ENCODE data around the gene CELSR1.

The CELSR1 gene

GRCh38 chr22:46456818-46457163 lies 80.6 kb downstream of the CELSR1 start:
- no peak for DNase-seq

DNA sequence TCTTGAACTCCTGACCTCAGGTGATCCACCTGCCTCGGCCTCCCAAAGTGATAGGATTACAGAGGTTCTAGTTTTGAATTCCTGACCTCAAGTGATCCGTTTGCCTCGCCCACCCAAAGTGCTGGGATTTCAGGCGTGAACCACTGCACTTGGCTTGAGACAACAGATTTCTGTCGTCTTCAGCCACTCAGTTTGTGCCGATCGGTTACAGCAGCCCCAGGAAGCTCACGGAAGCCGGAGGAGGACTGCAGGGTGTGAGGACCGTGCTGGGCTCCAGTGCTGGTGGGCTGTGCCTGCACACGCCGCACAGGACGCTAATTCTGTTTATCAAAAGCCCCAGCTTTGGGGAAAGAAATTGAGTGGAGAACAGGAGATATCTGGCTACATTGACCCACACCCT lies 82.0 kb downstream of the CELSR1 start:
- DNase-seq = no peak

DNA sequence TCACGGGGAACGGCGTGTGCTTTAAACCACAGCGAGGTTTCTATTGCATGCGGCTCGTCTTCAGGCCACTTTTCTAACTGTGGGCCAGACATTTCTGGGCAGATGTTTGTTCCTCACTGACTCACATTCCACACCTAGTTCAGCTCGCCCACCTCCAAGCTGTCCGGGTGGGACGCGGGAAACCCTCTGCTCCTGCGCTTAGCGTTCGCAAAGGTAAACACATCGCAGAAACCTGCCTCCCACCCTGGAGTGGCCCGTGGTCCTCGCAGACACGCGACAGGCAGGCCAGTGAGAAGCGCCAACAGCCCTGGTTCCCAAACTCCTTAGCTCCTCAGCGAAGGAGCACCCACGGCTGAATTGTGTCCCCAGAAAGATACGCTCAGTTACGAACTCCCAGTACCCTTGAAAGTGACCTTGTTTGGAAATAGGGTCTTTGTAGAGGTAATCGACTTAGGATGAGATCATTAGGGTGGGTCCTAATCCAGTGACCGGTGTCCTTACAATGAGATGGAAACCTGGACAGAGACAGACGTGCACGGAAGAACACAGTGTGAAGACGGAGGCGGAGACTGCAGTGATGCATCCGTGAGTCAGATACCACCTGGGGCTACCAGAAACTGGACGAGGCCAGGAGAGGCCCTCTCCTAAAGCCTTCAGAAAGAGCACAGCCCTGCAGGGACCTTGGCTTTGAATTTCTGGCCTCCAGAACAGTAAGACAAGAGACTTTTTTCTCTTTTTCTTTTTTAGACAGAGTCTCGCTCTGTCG lies 82.7 kb downstream of the CELSR1 start:
- no peak for DNase-seq

DNA sequence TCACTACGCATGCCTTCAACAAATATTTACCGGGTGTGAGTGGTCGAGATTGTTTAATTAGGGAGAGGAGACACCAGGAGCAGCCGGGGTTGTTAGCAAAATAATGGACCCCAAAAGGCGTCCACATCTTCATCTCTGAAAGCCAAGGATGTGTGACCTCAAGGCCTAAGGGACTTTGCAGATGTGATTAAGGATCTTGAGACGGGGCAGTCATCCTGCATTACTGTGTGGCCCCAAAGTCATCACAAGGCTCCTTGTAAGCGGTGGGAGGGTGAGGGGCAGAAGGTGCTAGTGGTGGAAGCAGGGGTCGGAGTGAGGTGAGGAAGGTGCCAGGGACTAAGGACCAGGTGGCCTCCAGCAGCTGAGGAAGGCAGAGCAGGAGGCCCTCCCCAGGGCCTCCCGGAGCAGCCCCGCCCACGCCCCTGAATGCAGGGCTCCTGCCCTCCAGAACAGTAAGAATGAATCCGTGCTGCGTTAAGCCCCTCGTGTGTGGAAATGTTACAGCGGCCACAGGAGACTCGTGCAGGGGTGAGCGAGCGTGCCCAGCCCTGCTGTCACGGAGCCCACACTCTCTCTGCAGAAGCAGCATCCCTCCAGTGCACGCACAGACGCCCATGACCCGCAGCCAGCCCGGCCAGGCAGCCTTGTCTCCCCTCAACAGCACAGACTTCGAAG lies 83.5 kb downstream of the CELSR1 start:
- DNase-seq = peak; percentile 52

GRCh38 chr22:46453006-46453828 lies 84.2 kb downstream of the CELSR1 start:
- DNase-seq = no peak

DNA sequence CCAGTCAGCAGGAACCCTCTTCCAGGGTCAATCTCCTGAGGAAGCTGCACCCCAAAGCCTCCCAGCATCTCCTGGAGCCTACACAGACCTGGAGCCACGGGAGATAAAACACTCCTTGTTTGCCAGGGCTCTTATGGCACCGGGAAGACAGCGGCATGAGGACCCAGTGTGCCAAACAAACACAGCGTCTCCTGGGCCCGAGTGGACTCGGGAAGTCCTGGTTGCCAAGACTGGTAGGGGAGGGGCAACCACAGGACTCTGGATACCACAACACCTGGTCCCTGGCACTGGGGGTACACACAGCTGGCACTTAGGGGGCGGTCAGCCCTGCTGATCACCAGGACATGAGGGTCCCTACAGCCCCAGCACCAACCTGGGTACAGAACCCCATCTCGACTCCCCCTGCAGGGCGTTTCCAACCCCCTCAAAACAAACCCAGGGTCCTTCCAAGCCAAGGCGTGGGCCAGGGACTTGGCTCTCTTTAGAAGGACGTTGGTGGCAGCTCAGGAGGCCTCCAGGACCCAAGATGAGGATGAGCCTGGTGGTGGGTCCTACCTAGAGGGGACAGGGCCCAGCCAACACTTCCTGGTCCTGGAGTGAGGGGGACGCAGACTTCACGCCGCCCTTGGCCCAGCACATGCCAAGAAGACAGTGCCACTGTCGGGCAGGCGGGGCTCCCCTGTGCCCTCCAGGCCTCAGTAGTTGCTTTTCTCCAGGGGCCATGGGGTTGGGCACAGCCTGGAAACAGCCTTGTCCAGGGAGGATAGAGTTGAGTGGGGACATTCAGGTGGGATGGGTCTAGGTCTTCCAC lies 85.0 kb downstream of the CELSR1 start:
- no peak for DNase-seq

- DNase-seq = no peak
Measured at GRCh38 chr22:46451741-46452140, 85.7 kb downstream of the CELSR1 start.

DNA sequence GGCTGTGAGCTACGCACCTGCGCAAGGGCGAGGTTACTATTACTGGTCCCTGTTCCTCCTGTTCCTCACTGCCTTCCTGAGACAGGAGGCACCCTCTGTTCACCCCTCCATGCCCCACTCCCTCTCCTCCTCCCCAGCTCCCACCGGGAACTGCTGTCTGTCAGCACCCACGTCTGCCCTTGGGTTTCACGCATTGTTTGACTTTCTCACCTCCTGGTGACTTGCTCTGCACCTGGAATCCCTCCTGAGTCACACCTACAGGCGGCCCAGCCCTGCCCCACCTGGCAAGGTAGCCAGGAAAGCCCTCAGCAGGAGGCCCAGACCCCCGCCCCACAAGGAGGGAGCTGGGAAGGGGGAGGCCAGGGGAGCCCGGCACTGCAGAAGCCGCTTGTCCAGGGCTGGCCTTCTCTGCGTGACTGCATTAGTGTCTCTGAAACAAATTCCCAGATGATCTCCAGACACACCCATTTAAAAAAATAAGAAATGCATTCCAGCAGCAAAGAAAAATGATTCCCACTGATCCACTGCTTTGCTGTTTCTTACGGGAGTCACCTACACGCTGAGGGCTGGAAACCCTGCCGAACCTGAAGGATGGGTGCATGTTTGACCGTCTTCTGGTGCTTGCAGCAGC lies 86.4 kb downstream of the CELSR1 start:
- no peak for DNase-seq

DNA sequence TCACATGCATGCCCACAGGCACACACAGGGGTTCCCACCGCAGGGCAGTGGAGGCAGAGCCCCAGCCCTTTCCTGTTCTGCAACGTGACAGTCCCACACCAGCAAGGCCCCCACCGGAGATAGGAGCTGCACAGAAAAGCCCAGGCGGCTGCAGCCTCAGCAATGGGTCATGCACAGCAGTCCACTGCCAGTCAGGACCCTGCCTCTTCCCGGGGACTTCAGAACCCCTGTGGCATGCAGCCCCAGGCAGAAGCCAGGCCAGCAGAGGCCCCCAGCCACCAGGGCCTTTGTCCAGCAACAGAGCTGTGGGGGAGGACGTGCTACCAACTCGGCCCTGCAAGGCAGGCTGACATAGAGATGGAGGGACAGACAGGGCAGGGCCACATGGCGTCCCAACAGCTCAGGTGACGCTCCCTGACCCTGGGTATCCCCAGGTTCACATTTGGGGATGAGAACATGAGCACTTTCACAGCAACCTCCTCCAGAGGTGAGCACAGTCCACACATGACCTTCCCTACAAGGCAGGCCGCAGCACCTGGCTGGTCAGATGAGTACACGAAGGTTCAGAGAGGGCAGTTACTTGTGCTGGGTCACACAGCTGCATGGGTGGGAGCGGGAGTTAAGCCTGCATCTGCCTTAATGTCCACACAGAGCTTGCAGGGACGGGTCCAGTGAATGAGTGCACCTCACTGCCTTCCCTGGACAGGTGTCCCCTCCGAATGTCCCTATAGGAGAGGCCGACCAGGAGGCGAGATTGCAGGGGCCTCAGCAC lies 87.3 kb downstream of the CELSR1 start:
- DNase-seq = no peak

DNA sequence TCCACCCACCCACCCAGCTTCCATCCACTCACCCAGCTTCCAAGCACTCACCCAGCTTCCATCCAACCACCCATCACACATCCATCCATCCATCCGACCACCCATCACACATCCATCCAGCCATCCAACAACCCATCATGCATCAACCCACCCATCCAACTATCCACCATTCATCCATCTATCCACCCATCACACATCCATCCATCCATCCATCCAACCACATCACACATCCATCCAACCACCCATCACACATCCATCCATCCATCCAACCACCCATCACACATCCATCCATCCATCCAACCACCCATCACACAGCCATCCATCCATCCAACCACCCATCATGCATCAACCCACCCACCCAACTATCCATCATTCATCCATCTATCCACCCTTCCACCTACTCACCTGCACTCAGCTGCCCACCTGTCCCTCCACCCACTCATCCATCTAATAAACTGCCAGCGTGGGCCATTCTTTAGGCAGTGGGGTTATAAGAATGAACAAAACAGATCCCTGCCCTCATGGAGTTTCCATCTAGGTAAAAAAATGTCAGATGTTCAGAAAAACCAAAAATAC lies 88.2 kb downstream of the CELSR1 start:
- no peak for DNase-seq

- no peak for DNase-seq
Measured at GRCh38 chr22:46448333-46448732, 89.1 kb downstream of the CELSR1 start.

DNA sequence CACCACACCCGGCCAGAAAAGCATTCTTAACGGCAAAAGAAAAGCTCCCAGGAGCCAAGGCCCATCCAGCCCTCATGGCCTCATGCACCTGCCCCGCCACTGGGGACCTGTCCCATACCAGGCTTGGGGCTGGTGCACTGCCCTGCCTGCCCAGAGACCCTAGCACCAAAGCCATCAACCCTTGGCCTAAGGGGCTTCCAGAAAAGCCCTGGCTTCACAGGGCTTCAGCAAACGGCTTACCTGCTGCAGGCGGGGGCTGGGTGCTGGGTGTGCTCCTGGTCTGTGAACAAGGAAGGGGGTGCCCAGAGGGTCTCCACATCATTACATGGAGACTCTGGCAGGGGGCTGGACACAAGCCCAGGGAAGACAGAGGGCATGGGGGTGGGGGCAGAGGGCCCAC lies 89.5 kb downstream of the CELSR1 start:
- DNase-seq = no peak

DNA sequence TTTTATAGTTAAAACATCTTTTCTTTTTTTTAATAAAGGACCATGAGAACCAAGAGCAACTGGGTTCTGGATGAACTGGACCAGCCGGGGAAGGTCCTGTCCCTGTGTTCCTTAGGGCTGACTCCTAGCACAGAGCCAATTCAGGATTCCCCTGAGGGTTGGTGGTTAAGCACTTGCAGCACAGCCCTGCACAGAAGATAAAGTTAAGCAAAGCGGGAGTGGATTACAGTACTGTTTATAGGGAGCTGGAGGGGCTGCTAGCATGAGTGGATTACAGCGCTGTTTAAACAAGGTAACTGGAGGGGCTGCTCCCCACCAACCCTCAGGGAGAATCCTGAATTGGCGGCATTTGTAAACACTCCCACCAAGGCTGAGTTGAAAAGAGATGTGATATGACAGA lies 90.6 kb downstream of the CELSR1 start:
- DNase-seq = no peak

DNA sequence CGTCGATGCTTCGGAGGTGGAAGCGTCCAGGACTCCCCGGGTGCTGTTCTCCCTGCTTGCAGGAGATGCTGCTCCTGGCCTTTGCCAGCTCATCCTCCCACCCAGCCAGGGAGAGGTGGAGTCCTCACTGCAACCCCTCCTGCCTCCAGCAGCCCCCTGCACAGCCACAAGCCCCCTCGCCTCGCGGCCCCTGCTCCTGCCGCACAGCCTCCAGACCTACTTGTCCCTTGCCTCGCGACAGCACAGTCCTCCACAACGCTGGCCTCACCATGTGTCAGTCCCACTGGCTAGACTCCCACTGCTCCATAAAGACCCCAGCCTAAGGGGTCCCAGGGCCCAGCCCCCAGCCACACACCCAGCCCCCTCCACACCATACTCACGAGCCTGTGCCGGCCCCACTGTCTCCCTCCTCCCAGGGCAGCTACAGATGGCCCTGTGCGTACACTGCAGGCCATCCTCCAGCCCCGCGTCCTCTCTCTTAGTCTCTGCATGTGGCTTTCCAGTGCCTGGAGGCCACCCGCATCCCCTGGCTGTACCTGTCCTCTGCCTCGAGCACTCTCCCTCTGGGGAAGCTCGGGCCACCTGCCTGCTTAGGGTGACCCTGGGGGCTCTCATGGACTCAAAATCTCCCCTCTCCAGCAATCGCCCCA lies 91.5 kb downstream of the CELSR1 start:
- DNase-seq = no peak

GRCh38 chr22:46444390-46444854 lies 93.0 kb downstream of the CELSR1 start:
- no peak for DNase-seq

DNA sequence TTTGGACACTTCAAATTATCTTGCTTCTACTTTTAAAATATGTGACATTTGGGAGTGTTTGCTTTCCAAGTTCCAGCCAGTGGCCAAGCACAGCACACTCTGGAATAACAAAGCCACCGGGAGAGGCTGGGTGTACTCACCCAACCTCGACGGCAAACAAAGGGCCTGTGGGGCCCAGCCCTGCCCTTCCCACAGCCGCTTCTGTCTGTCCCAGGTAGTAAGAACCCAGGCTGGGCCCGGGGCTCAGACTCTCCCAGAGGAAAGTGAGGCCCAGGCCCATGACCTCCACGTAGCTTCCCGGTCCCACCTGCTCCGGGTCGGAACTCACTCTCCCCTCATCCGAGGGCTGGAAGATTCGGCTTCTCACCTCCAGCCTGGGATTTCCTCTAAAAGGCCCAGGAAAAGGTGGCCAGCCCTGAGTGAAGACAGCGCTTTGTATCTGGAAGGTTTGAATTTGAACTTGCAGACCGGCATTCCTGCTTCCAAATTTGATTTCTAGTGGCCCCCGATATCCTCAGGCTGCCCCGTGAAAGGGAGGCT lies 93.5 kb downstream of the CELSR1 start:
- no peak for DNase-seq

- DNase-seq = no peak
Measured at GRCh38 chr22:46442217-46442853, 95.1 kb downstream of the CELSR1 start.

DNA sequence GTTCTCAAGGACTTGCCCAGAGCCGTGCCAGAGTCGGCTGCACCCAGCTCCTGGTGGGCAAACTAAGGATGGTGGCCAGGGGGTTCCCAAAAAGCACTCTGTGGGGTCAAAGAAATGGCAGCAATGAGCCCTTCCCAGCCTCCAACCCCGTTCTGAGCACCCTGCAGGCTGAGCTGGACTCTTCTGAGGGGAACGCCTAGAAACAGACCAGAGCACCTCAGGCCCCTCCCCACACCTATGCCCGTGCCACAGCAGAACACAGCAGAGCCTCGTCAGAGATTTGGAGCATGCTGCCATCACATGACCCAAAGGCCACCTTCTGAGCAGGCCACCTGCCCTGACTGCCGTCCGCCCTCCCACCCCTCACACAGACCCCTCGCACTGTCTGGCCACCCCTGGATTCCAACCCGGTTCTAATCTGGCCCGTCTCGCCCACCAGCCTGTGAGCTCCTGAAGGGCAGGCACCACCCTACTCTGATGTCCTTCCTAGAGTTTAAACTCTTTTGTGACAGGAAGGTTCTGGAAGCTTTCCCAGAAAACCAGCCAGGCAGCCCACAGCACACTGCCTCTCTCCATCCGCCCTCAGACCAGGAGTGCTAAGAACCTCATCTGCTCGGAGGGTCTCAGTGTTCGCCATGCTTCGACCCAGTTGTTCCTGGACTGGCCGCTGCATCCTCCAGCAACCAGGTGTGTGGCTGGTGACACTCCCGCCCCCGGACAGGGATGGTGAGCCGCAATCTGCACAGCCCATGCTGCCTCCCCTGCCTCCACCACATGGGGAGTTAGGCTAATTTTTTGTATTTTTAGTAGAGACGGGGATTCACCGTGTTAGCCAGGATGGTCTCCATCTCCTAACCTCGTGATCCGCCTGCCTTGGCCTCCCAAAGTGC lies 97.6 kb downstream of the CELSR1 start:
- no peak for DNase-seq

GRCh38 chr22:46439111-46439510 lies 98.3 kb downstream of the CELSR1 start:
- DNase-seq = no peak

Measured in retina (tissue), 1 donor.